ENCODE results near the gene LPA.
"Not testable (repeated sequence)": the region's sequence is repeated elsewhere in the genome, so short reads cannot be mapped to it uniquely, and the experiment has no call there.

The LPA gene

GRCh38 chr6:160664198-160664597 is at the start of gene LPA:
Gene LPA, minus strand, starts transcription at chr6:160664275. Its CDS starts 61 bp downstream, at chr6:160664214.
- DNase-seq: not testable (repeated sequence)

- not testable (repeated sequence) for DNase-seq
These were observed 44.9 kb upstream of the LPA start for GRCh38 chr6:160708993-160709392.

GRCh38 chr6:160704688-160705087 is 40.6 kb upstream of the LPA start:
- DNase-seq: not testable (repeated sequence)

- DNase-seq: not testable (repeated sequence)
These were observed 38.0 kb upstream of the LPA start, which contains the start of gene PLG for GRCh38 chr6:160701918-160702680. Gene PLG, plus strand, starts transcription at chr6:160702244. Its CDS starts 61 bp downstream, at chr6:160702305.

GRCh38 chr6:160697826-160698225 is 33.8 kb upstream of the LPA start:
- DNase-seq: no peak

- not testable (repeated sequence) for DNase-seq
These were observed 32.8 kb upstream of the LPA start for GRCh38 chr6:160696884-160697283.

- not testable (repeated sequence) for DNase-seq
These were observed 31.5 kb upstream of the LPA start for GRCh38 chr6:160695622-160696021.

- DNase-seq: not testable (repeated sequence)
These were observed 30.9 kb upstream of the LPA start for GRCh38 chr6:160695025-160695424.

GRCh38 chr6:160692369-160692959 is 28.4 kb upstream of the LPA start:
- DNase-seq: no peak

- no peak for DNase-seq
These were observed 27.5 kb upstream of the LPA start for GRCh38 chr6:160691617-160692016.

- no peak for DNase-seq
These were observed 26.4 kb upstream of the LPA start for GRCh38 chr6:160690458-160690857.

GRCh38 chr6:160685762-160686450 is 21.8 kb upstream of the LPA start:
- peak in 1 of 3 experiments; percentile 20 for DNase-seq

GRCh38 chr6:160685101-160685761 is 21.2 kb upstream of the LPA start:
- DNase-seq: not testable (repeated sequence)

GRCh38 chr6:160679402-160679769 is 15.3 kb upstream of the LPA start:
- no peak for DNase-seq

GRCh38 chr6:160678744-160679401 is 14.8 kb upstream of the LPA start:
- no peak for DNase-seq

GRCh38 chr6:160678230-160678629 is 14.2 kb upstream of the LPA start:
- DNase-seq: no peak

GRCh38 chr6:160676418-160676817 is 12.3 kb upstream of the LPA start:
- not testable (repeated sequence) for DNase-seq

- DNase-seq: no peak
These were observed 4.5 kb upstream of the LPA start for GRCh38 chr6:160668589-160668988.

GRCh38 chr6:160667639-160668481 is 3.8 kb upstream of the LPA start:
- peak in 2 of 3 experiments; percentile 9 to 55 for DNase-seq

GRCh38 chr6:160662842-160663241 is 1.2 kb downstream of the LPA start:
- no peak for DNase-seq

GRCh38 chr6:160662429-160662828 is 1.6 kb downstream of the LPA start:
- no peak for DNase-seq

GRCh38 chr6:160661216-160661615 is 2.9 kb downstream of the LPA start:
- no peak for DNase-seq

Measured in NCI-H1417 (cell line).